Muscle of leg (tissue), 11 donors: ENCODE measurements around the gene BTRC. TPM values are rescaled to one million over a fixed set of nuclear protein-coding genes. Genes with fewer than 3 reads are reported as not detected.

Experiments used
- DNase-seq: peaks from one replicate; pipeline ENCODE4 v3.0.0; 2013
- H3K27ac ChIP-seq: one replicate; pipeline ENCODE4 v1.5.1; 2013; ENCODE audit warnings: mild to moderate bottlenecking, low read length, control low read depth
- H3K27me3 ChIP-seq: one replicate; pipeline ENCODE4 v1.6.1; 2013; ENCODE audit warnings: low read length; ENCODE audit not compliant: control insufficient read depth, insufficient read depth
- H3K36me3 ChIP-seq: one replicate; pipeline ENCODE4 v1.6.1; 2013; ENCODE audit warnings: low read length; ENCODE audit not compliant: control insufficient read depth, insufficient read depth
- H3K4me1 ChIP-seq: one replicate; pipeline ENCODE4 v1.6.1; 2013; ENCODE audit warnings: low read length; ENCODE audit not compliant: control insufficient read depth, insufficient read depth
- H3K4me3 ChIP-seq: one replicate; pipeline ENCODE4 v1.5.1; 2013; ENCODE audit warnings: low read length, control low read depth
- H3K9me3 ChIP-seq: replicated peaks from 2 replicates; pipeline ENCODE4 v1.6.1; 2013; ENCODE audit warnings: low read depth, low read length; ENCODE audit not compliant: control insufficient read depth
- WGBS: methylation state at CpG from one replicate; pipeline ENCODE4 v1.1.5; 2013; ENCODE audit warnings: missing lambda C conversion rate; ENCODE audit not compliant: insufficient coverage; 5-methylcytosine and 5-hydroxymethylcytosine counted together
- polyA plus RNA-seq, 8 donors: library from polyadenylated mRNA; unstranded; fragments of 120-200 nt; gene quantifications; one replicate each; pipeline versions ENCODE4 v1.2.1 to v1.2.3, GENCODE V29; 2013; ENCODE audit warnings: inconsistent platforms in 1 of 8, low replicate concordance in 1 of 8; ENCODE audit not compliant: insufficient read length in 8 of 8, insufficient read depth in 1 of 8
- total RNA-seq: library from RNA; stranded (reverse); fragments of 120-200 nt; gene quantifications from one replicate; pipeline ENCODE4 v1.2.4, GENCODE V29; 2013

The BTRC gene
- total and polyA plus RNA-seq, 9 donors: 14.3 to 27.4 (median 23.4) TPM

DNA sequence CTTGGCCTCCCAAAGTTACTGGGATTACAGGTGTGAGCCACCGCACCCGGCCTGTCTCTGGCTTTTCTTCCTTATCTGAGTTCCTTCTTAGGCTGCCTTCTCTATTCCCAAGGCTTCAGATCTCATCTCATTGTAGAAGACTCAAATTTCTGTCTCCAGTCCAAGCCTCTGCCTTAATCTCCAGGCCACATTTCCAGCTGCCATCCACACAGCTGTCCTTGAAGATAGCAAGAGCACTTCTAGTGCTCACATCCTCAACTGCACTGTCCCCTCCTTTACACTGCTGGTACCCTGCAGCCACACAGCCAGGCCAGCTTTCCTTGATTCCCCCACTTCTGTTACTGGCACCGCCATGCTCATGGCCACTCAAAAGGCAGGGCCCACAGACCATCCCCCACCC, 198.5 kb downstream of the BTRC start:
- 88% methylated on average over 2 of the region's 3 CpGs for WGBS
- Histone ChIP-seq H3K4me1 (peaks cover 2% of the 10 kb centered on the region), H3K9me3 (no peaks in the 10 kb centered on the region), H3K27me3 (no peaks in the 10 kb centered on the region), H3K27ac (no peak overlapping the region), H3K4me3 (no peak overlapping the region), H3K36me3 (peaks cover 31% of the 10 kb centered on the region)
- no peak for DNase-seq

GRCh38 chr10:101557541-101557940, 203.6 kb downstream of the BTRC start:
- WGBS: 55% methylated on average over 2 of the region's 2 CpGs
- H3K9me3 ChIP-seq: no peaks in the 10 kb centered on the region
- DNase-seq: no peak

GRCh38 chr10:101558204-101558603, 204.2 kb downstream of the BTRC start:
- no peak overlapping the region for H3K27ac ChIP-seq
- H3K4me3 ChIP-seq: no peak overlapping the region
- no peak for DNase-seq
- H3K4me1 ChIP-seq: no peaks in the 10 kb centered on the region
- H3K36me3 ChIP-seq: peaks cover 14% of the 10 kb centered on the region
- peaks cover 10% of the 10 kb centered on the region for H3K27me3 ChIP-seq
- H3K9me3 ChIP-seq: no peaks in the 10 kb centered on the region
- no CpG with 5 or more reads among the region's 2 CpGs for WGBS

More at GRCh38 chr10:101557541-101557940, 203.6 kb downstream of the BTRC start:
- Histone ChIP-seq H3K4me1 (no peaks in the 10 kb centered on the region), H3K4me3 (no peak overlapping the region), H3K27me3 (peaks cover 10% of the 10 kb centered on the region), H3K36me3 (peaks cover 20% of the 10 kb centered on the region), H3K27ac (no peak overlapping the region)

- peaks cover 7% of the 10 kb centered on the region for H3K36me3 ChIP-seq
- WGBS: 20% methylated on average over 6 of the region's 18 CpGs
- H3K27ac ChIP-seq: no peak overlapping the region
- DNase-seq: no peak
- no peaks in the 10 kb centered on the region for H3K4me1 ChIP-seq
- no peaks in the 10 kb centered on the region for H3K9me3 ChIP-seq
- no peak overlapping the region for H3K4me3 ChIP-seq
- peaks cover 10% of the 10 kb centered on the region for H3K27me3 ChIP-seq
Observed at GRCh38 chr10:101558671-101559595, 205.0 kb downstream of the BTRC start.

DNA sequence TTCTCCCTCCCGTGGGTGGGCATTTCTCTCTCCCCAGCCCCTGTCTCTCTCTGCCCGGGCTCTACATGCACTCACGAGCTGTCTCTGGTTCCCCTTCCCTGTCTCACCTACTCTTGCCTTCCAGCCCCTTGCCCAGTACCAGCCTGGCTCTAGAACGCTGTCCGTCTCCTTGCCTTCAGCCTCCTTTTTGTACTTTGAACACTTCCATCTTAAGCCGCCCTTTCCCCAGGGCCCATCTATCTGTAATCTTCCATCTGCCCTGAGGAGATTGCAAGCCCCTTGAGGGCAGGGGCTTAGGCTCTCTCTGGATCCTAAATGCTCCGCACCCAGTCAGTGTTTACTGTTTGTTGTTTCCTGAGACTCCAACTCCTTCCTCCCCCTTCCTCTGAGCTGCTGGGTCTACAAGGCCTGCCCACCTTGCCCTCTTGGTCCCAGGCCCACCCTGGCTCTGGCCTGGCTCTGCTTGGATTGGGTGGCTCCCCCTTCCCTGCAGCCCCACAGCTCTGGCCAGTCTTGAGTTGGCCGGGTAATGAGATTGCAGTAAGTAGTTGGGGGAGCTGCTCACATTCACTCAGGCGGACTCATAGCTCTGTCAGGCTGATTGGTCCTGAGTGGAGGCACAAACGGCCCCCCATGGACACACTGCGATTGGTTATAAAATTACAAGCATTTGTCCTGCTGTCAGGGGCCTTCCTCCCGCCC, 205.8 kb downstream of the BTRC start:
- no peak for DNase-seq
- H3K4me3 ChIP-seq: no peak overlapping the region
- peaks cover 15% of the 10 kb centered on the region for H3K27me3 ChIP-seq
- no peaks in the 10 kb centered on the region for H3K4me1 ChIP-seq
- no peak overlapping the region for H3K27ac ChIP-seq
- WGBS: 44% methylated on average over 9 of the region's 12 CpGs
- no peaks in the 10 kb centered on the region for H3K9me3 ChIP-seq
- no peaks in the 10 kb centered on the region for H3K36me3 ChIP-seq

- 47% methylated on average over 1 of the region's 2 CpGs for WGBS
- DNase-seq: no peak
- no peaks in the 10 kb centered on the region for H3K4me1 ChIP-seq
- no peaks in the 10 kb centered on the region for H3K9me3 ChIP-seq
- H3K4me3 ChIP-seq: no peak overlapping the region
- no peak overlapping the region for H3K27ac ChIP-seq
- peaks cover 22% of the 10 kb centered on the region for H3K27me3 ChIP-seq
- no peaks in the 10 kb centered on the region for H3K36me3 ChIP-seq
Observed at GRCh38 chr10:101560298-101561067, 206.5 kb downstream of the BTRC start.

DNA sequence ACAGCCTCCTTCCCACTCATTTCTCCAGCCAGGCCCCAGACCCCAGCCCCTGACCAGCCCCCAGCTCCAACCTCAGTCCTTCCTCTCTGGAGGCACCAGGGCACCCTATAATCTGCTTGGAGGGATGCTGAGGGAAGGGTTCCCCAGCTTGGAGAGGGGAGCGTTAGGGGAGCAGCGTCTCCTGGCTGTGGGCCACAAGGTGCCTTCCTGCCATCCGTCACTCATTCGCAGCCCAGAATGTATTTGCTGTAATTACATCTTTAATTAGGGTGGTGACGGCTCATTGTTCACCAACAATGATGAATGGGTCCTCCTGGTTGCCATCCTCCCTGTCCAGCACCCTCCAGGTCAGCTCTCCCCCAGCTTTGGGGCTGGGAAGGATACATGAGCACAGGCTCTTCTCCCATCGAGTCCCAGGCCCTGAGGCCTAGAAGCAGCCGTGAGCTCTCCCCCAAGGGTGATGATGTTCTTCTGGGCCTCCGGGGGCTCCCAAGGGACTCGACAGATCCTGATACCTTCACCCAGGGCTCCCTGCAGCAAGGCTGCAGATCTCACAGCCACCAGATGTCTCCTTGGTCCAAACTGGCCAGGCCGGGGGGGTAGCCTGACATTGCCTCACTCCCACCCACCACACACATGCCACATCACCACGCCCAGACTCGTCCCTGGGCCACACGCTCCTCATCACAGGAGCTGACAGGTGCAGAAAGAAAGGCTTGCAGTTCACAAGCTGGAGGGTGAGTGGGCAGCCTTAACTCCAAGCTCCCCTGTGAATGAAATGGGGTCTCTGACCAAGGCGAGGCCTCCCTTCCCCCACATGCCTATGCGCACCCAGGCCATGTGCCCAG, 207.3 kb downstream of the BTRC start:
- Histone ChIP-seq H3K36me3 (no peaks in the 10 kb centered on the region), H3K4me1 (peaks cover 1% of the 10 kb centered on the region), H3K4me3 (no peak overlapping the region), H3K27me3 (peaks cover 30% of the 10 kb centered on the region), H3K27ac (no peak overlapping the region), H3K9me3 (no peaks in the 10 kb centered on the region)
- WGBS: 75% methylated on average over 6 of the region's 15 CpGs
- no peak for DNase-seq

GRCh38 chr10:101562231-101562630, 208.3 kb downstream of the BTRC start:
- 88% methylated on average over 5 of the region's 5 CpGs for WGBS
- no peaks in the 10 kb centered on the region for H3K9me3 ChIP-seq
- H3K36me3 ChIP-seq: no peaks in the 10 kb centered on the region
- no peak for DNase-seq
- H3K4me3 ChIP-seq: no peak overlapping the region
- no peak overlapping the region for H3K27ac ChIP-seq
- H3K27me3 ChIP-seq: peaks cover 39% of the 10 kb centered on the region
- peaks cover 7% of the 10 kb centered on the region for H3K4me1 ChIP-seq

GRCh38 chr10:101563007-101563406, 209.0 kb downstream of the BTRC start:
- peaks cover 46% of the 10 kb centered on the region for H3K27me3 ChIP-seq

More at GRCh38 chr10:101563007-101563406, 209.0 kb downstream of the BTRC start:
- no CpG with 5 or more reads among the region's 3 CpGs for WGBS
- no peaks in the 10 kb centered on the region for H3K36me3 ChIP-seq
- no peak for DNase-seq
- peaks cover 7% of the 10 kb centered on the region for H3K4me1 ChIP-seq
- no peaks in the 10 kb centered on the region for H3K9me3 ChIP-seq
- no peak overlapping the region for H3K27ac ChIP-seq
- H3K4me3 ChIP-seq: no peak overlapping the region
